GM13976 (cell line): ENCODE results near the gene RAPGEF1.

Source experiments
- DNase-seq: peaks from one replicate; pipeline ENCODE4 v3.0.0; 2012; ENCODE audit warnings: low spot score
- in situ Hi-C: fragments of 300-500 bp; cut with MboI; formaldehyde crosslinking; loops from one replicate; pipeline ENCODE4 v1.12.0; 2022; ENCODE audit warnings: low sequenced_read_pairs, mixed read lengths, inconsistent platforms; ENCODE audit not compliant: unreplicated experiment
- TF ChIP-seq, protein P1 (sequence below): IDR thresholded peaks from 2 replicates; pipeline ENCODE4 v1.5.1; 2012; ENCODE audit warnings: borderline replicate concordance, mild to moderate bottlenecking; ENCODE audit not compliant: insufficient read depth; ENCODE audit errors: extremely low read depth, missing control alignments, control extremely low read depth

Gene RAPGEF1

DNA sequence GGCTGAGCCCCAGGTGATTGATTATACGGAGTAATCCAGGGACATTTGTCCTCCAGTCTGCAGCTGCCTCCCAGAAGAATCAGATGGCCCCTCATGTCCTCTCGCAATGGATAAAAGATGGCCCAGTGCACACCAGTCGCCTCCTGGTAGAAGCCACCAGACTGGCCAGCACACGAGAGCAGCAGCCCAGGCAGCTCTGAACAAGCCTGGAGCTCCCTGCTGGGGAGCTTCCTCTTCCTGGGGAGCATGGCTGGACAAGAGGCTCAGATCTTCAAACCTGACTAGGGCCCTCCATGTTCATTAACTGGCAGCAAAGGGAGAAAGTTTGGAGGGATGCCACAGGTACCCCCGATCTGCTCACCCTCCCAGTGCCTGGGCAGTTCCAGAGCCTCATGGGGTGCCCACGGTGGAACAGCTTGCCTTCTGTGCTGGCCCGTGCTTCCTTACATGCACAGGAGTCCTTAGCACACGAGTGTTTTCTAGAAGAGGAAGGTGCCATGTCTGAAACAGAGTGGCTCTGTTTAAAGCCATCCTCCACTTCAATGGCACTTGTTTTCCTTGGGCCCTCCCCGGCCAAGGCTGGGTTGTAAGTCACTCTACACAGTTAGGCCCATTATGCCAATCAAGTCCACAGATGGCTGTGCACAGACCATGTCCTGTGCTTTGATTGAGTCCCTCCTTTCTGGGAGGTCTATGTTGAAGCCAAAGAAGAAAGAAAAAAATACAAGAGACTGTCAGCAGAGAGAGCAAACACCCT lies 118.9 kb downstream of the RAPGEF1 start:
- DNase-seq, result no peak
- TF ChIP-seq, protein P1, sequence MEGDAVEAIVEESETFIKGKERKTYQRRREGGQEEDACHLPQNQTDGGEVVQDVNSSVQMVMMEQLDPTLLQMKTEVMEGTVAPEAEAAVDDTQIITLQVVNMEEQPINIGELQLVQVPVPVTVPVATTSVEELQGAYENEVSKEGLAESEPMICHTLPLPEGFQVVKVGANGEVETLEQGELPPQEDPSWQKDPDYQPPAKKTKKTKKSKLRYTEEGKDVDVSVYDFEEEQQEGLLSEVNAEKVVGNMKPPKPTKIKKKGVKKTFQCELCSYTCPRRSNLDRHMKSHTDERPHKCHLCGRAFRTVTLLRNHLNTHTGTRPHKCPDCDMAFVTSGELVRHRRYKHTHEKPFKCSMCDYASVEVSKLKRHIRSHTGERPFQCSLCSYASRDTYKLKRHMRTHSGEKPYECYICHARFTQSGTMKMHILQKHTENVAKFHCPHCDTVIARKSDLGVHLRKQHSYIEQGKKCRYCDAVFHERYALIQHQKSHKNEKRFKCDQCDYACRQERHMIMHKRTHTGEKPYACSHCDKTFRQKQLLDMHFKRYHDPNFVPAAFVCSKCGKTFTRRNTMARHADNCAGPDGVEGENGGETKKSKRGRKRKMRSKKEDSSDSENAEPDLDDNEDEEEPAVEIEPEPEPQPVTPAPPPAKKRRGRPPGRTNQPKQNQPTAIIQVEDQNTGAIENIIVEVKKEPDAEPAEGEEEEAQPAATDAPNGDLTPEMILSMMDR, result no peak
- in situ Hi-C loops, result no loop called here

DNA sequence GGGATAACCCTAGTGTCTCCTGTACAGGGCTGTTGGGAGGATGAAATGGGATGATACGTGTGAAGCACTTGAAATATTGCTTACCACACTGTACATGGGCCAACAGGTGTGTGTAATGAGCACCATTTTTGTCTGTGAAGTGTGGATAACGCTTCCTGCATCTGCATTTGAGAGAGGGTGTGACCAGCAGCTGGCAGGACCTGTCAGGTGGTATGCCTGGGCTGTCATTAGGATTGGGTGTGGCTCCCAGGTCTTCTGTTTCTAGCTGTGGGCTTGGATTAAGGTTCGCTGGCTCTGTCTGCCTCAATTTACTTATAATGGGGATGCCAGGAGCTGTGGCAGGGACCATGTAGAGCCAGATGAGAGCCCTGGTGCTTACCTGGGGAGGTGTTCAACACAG lies 120.2 kb downstream of the RAPGEF1 start:
- DNase-seq, result no peak
- in situ Hi-C loops, result no loop called here
- TF ChIP-seq, protein P1, result no peak

DNA sequence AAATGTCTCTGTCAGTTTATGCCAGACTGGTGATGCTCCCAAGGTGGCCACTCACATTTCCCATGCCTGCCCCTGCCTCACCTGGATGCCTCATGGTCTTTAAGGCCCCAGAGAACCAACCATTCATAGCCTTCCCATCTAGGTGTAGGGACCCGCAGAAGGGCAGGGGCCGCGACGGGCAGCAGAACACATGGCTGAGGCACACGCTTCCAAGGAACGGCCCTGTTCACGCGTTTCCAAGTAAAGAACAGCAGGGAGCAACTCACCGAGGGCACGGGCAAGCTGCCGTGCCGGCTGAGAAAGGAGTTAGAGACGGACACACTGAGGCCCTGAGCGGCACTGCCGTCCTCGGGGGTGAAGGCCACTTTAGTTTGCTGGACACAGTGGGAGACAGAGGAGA lies 121.1 kb downstream of the RAPGEF1 start:
- TF ChIP-seq, protein P1, result no peak
- no peak for DNase-seq
- in situ Hi-C loops, result no loop called here

DNA sequence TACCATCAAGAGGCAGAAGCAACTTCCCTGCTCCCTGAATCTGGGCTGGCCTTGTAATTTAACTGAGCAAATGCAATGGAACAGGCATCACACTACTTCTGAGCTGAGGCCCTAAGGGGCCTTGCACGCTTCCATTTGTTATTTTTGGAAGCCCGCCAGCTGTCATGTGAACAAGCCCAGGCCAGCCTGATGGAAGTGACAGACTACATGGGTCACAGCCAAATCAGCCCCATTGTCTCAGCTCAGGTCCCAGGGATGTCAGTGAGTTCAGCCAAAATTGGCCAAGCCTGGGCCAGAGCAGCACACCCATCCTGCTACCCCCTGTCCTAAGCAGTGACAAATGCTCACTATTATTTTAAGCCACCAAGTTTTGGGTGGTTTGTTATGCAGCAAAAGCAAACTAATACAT lies 121.8 kb downstream of the RAPGEF1 start:
- TF ChIP-seq, protein P1, result no peak
- DNase-seq, result no peak
- in situ Hi-C loops, result no loop called here

DNA sequence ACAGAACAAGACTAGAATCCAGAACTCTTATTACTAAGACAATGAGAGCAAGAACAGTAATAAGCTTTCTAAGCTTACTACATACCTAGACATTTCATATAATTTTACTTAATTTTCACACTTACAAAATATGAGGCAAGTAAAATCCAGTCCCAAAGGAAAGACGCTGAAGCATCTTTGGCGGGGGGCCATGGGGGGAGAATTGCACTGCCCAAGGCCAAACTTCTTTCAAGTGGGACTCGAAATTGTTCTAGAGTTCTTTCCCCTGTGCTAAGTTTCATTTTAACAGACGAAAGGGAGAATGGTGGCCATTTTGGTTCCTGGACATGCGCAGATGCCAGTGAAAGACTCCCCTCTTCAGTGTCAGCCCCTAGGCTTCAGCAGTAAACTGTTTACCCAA lies 122.3 kb downstream of the RAPGEF1 start:
- TF ChIP-seq, protein P1, result no peak
- no peak for DNase-seq
- in situ Hi-C loops, result no loop called here

DNA sequence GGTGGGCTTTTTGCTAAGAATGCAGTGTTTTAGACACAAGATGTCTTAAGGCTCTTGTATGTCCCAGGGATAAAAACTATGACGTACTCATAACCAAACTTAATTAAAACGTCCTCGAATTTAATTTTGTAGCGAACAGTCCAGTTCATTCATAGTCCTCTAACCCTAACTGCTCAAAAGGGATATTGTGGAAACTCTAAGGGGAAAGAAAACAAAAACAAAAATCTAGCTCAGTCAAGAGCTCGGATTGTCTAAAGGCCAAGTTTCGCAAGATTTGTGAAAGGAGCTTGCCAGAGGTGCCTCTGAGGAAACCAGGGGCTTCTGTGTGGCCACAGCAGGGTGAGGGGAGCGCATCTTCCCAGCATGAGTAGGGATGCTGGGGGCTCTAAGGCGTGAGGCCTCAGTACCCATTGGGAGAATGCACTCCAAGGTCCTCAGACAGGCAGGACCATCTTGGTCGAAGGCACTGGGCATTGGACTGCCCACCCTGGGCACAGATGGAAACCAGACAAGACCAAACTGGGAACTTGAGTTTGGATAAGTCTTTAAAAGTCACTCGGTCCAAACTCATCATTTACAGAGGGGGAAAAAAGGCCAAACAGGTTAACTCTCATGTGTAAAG lies 122.8 kb downstream of the RAPGEF1 start:
- DNase-seq, result no peak
- TF ChIP-seq, protein P1, result no peak
- in situ Hi-C loops, result no loop called here
